Ecto neural progenitor cell (in vitro differentiated cells): Measurements from ENCODE around the gene XCR1.

Source experiments
- DNase-seq: peaks from one replicate; pipeline ENCODE4 v3.0.0-alpha.2; 2018; ENCODE audit warnings: low spot score

The XCR1 gene

GRCh38 chr3:45981346-45982074, 45.8 kb downstream of the XCR1 start:
- no peak for DNase-seq

- DNase-seq: no peak
Measured at GRCh38 chr3:45980819-45981218, 46.5 kb downstream of the XCR1 start.

- DNase-seq: no peak
Measured at GRCh38 chr3:45980229-45980813, 47.0 kb downstream of the XCR1 start.

- DNase-seq: no peak
Measured at GRCh38 chr3:45979378-45979777, 47.9 kb downstream of the XCR1 start.

GRCh38 chr3:45978006-45978761, 49.1 kb downstream of the XCR1 start:
- DNase-seq: no peak

GRCh38 chr3:45976191-45977091, 50.8 kb downstream of the XCR1 start:
- no peak for DNase-seq

- no peak for DNase-seq
Measured at GRCh38 chr3:45975686-45976085, 51.6 kb downstream of the XCR1 start.

- no peak for DNase-seq
Measured at GRCh38 chr3:45974686-45975085, 52.6 kb downstream of the XCR1 start.

GRCh38 chr3:45972534-45973402, 54.5 kb downstream of the XCR1 start:
- DNase-seq: no peak

- no peak for DNase-seq
Measured at GRCh38 chr3:45969953-45970352, 57.3 kb downstream of the XCR1 start.

GRCh38 chr3:45969116-45969515, 58.2 kb downstream of the XCR1 start:
- DNase-seq: no peak

GRCh38 chr3:45968706-45969105, 58.6 kb downstream of the XCR1 start:
- no peak for DNase-seq

GRCh38 chr3:45968149-45968548, 59.1 kb downstream of the XCR1 start:
- no peak for DNase-seq

- no peak for DNase-seq
Measured at GRCh38 chr3:45967724-45968123, 59.6 kb downstream of the XCR1 start.
